Skeletal muscle cell (primary cell): Measurements from ENCODE around the gene HPSE2.
"Not testable (repeated sequence)": the region's sequence is repeated elsewhere in the genome, so short reads cannot be mapped to it uniquely, and the experiment has no call there.

ENCODE experiments used
- DNase-seq: peaks from one replicate; pipeline ENCODE4 v3.0.0-alpha.2; 2010; ENCODE audit warnings: low read depth
- H3K4me3 ChIP-seq: 2 replicates; pipeline ENCODE4 v1.5.1; 2011; ENCODE audit warnings: low read depth, mild to moderate bottlenecking, control low read depth, low read length, moderate library complexity

HPSE2 gene

GRCh38 chr10:99041468-99041867, 194.2 kb downstream of the HPSE2 start:
- DNase-seq: no peak
- H3K4me3 ChIP-seq: no peak overlapping the region

GRCh38 chr10:99013885-99014284, 221.8 kb downstream of the HPSE2 start:
- no peak overlapping the region for H3K4me3 ChIP-seq
- no peak for DNase-seq

GRCh38 chr10:99010286-99010685, 225.4 kb downstream of the HPSE2 start:
- no peak overlapping the region for H3K4me3 ChIP-seq
- DNase-seq: no peak

- no peak overlapping the region for H3K4me3 ChIP-seq
- no peak for DNase-seq
Measured at GRCh38 chr10:99008054-99008453, 227.6 kb downstream of the HPSE2 start.

- DNase-seq: no peak
Measured at GRCh38 chr10:99007457-99007856, 228.2 kb downstream of the HPSE2 start.

GRCh38 chr10:99005254-99005653, 230.4 kb downstream of the HPSE2 start:
- no peak for DNase-seq

More at GRCh38 chr10:99007457-99007856, 228.2 kb downstream of the HPSE2 start:
- H3K4me3 ChIP-seq: no peak overlapping the region

GRCh38 chr10:99004738-99005137, 230.9 kb downstream of the HPSE2 start:
- H3K4me3 ChIP-seq: no peak overlapping the region
- no peak for DNase-seq

More at GRCh38 chr10:99005254-99005653, 230.4 kb downstream of the HPSE2 start:
- H3K4me3 ChIP-seq: no peak overlapping the region

GRCh38 chr10:99002392-99002791, 233.3 kb downstream of the HPSE2 start:
- no peak for DNase-seq
- H3K4me3 ChIP-seq: no peak overlapping the region

- DNase-seq: no peak
- no peak overlapping the region for H3K4me3 ChIP-seq
Measured at GRCh38 chr10:98997596-98997995, 238.1 kb downstream of the HPSE2 start.

- no peak for DNase-seq
- H3K4me3 ChIP-seq: no peak overlapping the region
Measured at GRCh38 chr10:98994030-98994429, 241.6 kb downstream of the HPSE2 start.

- H3K4me3 ChIP-seq, DNase-seq: not testable (repeated sequence)
Measured at GRCh38 chr10:98983751-98984150, 251.9 kb downstream of the HPSE2 start.

- DNase-seq: no peak
- no peak overlapping the region for H3K4me3 ChIP-seq
Measured at GRCh38 chr10:98980353-98980752, 255.3 kb downstream of the HPSE2 start.

GRCh38 chr10:98971464-98971863, 264.2 kb downstream of the HPSE2 start:
- no peak overlapping the region for H3K4me3 ChIP-seq
- DNase-seq: no peak

GRCh38 chr10:98967601-98968000, 268.1 kb downstream of the HPSE2 start:
- no peak for DNase-seq

GRCh38 chr10:98963608-98964007, 272.0 kb downstream of the HPSE2 start:
- no peak overlapping the region for H3K4me3 ChIP-seq
- DNase-seq: no peak

More at GRCh38 chr10:98967601-98968000, 268.1 kb downstream of the HPSE2 start:
- no peak overlapping the region for H3K4me3 ChIP-seq

- DNase-seq: no peak
- H3K4me3 ChIP-seq: no peak overlapping the region
Measured at GRCh38 chr10:98959379-98959778, 276.3 kb downstream of the HPSE2 start.

GRCh38 chr10:98957801-98958200, 277.9 kb downstream of the HPSE2 start:
- no peak for DNase-seq
- H3K4me3 ChIP-seq: no peak overlapping the region

- H3K4me3 ChIP-seq: no peak overlapping the region
- DNase-seq: peak; percentile 20
Measured at GRCh38 chr10:98956576-98957260, 278.9 kb downstream of the HPSE2 start.

- DNase-seq: no peak
- H3K4me3 ChIP-seq: no peak overlapping the region
Measured at GRCh38 chr10:98953251-98953650, 282.4 kb downstream of the HPSE2 start.

GRCh38 chr10:98951269-98952000, 284.2 kb downstream of the HPSE2 start:
- DNase-seq: no peak
- H3K4me3 ChIP-seq: no peak overlapping the region

- no peak overlapping the region for H3K4me3 ChIP-seq
- no peak for DNase-seq
Measured at GRCh38 chr10:98950106-98950505, 285.5 kb downstream of the HPSE2 start.
